HG02678 (cell line): Measurements from ENCODE around the gene SLC39A7.
A peak's percentile ranks its signal among the peaks of the same experiment; 100 is the strongest.

ENCODE experiments used
- ATAC-seq: cut with Tn5 transposase; IDR thresholded peaks from one replicate; pipeline ENCODE4 v1.9.1; 2021; ENCODE audit warnings: mild to moderate bottlenecking, moderate library complexity; ENCODE audit not compliant: unreplicated experiment

Gene SLC39A7

DNA sequence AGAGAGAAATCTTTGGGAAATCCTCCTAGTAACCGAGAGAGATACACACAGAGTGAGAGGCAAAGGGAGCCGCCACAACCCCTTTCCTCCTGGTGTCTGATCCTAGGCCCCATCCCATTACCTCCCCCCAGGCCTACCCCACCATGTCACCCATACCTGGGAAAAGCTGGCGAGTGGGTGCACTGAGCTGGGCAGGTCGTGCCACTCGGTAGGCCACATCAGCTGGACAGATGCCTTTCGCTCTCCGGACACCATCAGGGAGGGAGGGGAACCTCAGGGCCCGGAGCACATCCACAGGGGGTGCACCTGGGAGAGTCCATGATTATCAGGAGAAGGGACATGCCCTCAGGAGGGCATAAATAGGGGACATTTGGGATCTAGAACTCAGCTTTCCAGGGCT, 11.5 kb upstream of the SLC39A7 start:
- no peak for ATAC-seq

DNA sequence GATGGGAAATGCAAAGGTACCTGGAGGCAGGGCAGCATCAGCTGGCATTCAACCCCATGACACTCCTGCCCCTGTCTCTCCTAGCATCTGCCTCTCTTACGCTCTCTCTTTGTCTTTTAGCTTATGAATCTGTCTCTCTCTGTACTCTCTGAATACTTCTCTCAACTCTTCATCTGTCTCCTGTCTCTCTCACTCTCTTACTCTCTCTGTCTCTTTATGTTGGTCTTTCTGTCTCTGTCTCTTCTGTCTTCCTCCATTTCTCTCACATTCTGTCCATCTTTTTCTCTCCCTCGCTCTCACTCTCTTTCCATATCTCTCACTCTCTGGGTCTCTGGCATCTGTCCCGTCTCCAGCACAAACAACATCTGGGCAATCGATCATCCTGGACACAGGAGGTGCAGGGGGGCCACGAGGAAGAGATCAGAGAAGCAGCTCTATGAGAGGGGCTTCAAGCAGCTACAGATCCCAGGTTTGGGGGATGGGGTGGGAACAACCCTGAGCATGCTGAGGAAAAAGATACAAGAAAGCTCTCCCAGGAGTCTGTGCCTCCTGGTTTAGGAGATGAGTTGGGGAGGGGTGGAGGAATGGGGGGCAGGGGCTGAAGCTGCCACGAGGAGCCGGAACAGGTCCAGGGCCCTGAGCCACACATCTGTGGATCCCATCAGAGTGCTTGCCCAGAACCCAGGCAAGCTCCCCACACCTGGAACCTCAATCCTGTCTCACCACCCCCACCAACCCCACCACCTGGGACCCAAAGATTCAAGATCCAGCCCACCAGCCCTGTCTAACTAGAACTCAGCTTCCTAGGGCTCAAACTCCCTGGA, 10.8 kb upstream of the SLC39A7 start:
- ATAC-seq: no peak

DNA sequence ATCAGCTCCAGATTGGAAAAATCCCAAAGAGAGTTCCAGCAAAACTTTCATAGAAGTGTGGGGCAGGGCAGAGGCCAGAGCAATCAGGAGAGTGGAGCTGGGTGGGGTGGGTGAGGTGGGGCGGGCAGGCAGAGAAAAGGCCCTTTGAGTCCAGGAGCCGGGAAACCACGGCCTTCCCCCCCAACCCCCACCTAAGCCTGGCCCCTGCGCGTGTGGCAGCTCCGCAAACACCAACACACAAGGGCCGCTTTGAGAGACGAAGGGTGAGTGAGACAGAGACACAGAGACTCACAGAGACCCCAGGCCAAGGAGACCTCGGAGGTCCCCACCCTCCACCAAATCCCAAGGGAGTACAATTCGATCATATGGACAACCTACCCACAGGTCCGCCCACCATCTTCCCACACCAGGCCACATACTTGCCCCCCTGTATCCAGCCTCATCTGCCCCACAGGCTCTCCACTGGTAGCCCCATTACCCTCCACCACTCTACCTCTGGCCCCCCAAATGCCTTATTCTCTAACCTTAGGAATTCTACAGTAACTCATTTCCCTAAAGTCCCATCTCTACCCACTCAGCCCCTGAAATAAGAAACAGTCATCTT, 10.1 kb upstream of the SLC39A7 start:
- no peak for ATAC-seq

DNA sequence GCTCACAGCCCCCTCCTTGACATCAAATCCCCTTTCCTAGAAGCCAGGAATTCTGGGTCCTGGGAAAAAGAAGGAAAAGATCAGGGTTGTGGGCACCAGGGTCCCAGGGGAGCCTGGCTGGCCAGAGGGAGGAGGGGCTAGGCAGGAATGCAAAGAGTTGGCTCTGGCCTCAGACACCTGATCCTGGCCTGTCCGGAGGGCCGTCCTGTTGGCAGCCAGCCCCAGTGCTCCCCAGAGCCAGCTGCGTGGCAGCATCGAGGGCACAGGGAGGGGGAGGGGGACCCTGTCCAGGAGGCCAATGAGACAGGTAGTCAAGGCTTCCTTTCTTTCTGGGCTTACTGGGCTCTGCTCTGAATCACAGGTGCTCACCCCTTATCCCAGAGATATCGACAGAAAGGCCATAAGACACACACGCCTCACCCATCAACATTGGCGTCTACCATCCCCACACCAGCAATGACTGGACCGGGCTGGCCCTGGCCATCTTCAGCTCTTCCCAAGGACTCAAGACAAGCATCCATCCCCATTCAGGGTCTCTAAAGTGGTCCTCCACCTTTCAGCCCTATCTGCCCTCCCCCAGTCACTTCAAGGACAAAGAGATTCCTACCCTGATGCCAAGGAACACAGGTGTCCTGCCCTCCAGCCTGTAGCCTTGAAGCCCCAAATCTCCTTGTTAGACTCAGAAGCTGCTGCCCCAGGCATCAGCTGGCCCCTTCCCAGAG, 9.1 kb upstream of the SLC39A7 start:
- ATAC-seq: no peak

DNA sequence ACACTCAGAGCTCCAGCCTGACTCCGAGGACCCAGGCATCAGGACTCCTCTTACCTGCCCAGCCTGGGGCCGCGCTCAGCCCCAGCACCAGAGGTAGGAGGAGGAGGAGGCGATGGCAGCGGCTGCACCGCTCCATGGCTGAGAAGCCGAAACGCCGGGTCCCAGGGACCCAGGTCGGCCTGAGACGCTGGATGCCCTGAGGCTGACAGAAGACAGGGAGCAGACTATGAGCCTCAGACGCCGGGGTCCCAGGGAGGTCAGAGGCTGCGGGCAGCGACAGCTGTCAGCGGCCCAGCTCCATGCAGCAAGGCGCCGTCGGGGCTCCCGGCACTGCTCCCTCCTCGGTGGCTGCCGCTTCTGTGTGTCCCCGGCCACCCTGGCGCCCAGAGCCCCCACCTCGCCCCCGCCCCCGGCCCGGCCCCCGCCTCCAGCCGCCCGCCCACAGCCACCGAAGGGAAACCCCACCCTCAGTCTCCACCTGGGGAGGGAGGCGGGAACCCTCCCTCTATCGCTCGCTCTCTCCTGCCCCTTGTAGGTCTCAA, 8.5 kb upstream of the SLC39A7 start, which contains the start of gene COL11A2:
Gene COL11A2 (minus strand): TSS at position 363 of the 542 bp plus-strand sequence. CDS start 227 bp downstream, at position 136.
- ATAC-seq: no peak

DNA sequence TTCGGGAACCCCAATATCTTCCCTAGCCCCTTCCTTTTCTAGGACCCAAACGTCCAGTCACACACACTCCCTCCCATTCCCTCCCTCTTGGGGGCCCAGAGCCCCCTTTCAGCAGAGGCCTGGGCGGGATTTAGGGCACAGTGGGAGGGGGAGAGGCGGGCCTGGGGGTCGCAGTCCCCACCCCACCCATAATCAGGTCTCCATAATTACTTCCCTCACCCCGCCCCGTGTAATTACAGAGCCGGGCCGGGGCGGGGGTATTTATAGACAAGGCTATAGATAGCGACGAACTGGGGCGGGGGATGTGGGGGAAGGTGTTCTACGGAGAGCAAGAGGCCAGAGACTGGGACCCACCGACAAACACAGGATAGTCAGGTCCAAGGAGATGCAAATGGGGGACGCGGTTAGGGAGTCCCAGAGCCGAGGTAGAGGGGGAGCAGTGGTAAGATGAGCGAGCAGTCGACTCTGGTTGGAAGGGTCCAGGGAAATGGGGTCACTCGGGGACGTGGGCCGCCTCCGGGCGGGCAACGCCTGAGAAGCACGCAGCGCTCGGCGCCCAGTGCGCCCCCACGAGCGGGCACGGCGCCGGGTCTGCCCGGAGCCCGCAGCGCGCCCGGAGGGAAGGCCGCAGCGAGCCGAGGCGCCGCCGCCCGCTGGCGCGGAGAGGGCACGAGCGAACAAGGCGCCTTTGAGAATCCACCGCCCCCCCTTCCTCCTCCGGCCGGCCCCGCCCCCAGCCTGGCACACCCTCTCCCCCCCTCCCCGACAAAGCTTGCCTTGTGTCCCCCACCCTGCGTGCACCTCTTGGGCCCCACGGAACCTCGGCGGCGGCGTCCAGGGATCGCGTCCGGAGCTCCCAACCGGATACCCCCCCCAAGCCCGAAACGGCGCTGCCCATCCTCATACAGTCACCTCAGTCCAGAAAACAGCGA, 7.7 kb upstream of the SLC39A7 start:
- no peak for ATAC-seq

DNA sequence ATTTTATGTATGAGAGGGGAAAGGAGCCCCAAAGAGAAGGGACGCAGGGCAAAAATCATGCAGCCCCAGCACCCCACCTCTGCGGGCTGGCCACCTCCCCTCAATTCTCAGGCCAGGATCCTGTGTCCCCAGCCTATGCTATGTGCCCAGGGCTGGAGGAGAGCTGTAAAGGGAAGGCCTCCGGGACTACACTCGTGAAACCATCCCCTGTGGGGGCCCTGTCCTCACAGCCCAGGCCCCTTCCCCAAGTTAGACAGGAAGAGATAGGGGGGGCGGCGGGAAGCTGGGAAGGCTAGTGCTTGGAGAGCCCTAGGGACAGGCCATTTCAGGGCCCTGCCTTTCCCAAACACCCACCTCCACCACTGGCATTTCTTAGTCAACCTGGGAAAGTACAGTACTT, 7.0 kb upstream of the SLC39A7 start:
- no peak for ATAC-seq

DNA sequence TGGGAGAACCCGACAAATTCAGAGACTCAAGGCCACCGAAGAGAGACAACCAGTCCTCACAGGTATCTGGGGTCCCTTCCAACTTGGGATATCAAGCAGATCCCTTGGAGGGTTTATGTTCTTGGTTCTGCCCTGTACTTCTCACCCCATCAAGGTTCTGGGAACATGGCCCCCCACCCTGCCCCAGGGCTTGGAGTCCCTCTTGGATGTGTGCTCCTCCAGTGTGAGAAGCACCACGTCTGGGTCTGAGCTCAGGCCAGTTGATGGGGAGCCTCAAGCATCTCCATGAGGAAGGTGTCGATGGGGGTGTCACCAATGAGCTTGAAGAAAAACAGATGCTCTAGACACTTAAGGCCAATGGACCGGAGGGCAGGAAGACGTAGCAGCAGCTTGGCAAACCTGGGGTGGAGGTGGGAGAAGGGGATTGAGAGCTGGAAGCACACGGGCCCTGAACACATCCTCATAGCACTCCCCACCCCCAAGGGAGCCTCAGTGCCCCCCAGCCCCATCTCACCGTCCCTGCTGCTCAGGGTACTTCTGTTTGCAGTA, 6.2 kb upstream of the SLC39A7 start:
- ATAC-seq: no peak

DNA sequence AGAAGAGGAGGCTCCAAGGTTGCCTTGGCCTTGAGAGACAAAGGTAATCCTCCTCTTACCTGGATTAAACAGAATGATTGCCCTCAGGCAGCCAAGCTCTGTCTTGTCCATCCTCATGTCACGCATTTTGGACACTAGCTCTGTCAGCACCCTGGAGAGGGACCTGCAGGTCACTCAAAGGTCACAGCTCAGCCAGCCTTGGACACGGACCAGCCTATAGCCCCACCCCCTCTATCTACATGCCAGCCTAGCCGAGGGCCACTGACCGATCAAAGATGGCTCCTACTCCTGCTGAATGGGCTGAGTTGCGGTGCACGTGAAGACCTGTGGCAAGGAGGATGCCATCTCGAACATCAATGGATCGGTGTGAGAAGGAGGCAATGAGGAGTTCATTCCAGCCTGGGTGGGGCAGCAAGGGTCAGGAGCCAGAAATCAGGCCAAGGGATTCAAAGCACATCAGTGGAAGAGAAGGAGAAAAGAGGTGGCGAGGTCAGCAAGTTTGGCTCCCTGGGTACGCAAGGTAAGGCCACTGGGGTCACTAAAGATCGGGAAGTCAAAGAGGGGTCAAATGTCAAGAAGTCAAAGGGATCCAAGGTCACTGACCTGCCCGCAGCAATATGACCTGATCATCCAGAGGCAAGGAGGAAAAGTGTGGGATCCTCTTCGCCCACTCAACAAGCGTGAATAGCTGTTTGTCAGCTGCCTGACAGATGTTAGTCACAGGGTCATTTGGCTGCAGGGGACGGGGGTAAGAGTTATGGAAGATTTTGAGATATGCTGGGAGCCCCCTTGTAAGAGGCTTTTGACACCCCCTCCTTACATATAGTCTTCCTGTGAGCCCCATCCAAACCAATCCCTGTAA, 5.1 kb upstream of the SLC39A7 start:
- ATAC-seq: no peak

DNA sequence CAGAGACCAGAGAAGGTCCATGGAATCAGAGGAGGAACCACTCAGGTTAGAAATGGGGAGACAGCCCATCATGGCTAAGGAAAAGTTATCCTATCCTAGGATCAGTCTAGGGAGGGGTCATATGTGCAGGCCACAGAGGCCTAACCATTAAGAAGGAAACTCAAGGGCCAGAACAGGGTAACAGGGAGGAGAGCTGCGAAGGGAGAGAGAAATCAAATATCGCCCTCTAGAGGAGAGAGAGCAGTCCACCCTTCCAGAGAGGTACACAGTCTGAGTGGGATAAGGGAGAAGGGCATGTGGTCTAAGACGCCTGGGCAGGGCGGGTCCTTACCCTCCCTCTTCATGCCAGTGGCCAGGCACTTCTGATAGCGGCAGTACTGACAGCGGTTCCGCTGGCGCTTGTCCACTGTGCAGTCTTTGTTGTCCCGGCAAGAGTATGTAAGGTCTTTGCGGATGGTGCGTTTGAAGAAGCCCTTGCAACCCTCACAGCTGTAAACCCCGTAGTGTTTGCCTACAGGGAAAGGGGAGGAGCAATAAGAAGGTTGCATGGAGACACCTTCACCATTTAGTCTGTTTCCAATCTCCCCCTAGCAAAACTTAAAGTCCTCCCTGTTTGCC, 3.1 kb upstream of the SLC39A7 start:
- ATAC-seq: no peak

DNA sequence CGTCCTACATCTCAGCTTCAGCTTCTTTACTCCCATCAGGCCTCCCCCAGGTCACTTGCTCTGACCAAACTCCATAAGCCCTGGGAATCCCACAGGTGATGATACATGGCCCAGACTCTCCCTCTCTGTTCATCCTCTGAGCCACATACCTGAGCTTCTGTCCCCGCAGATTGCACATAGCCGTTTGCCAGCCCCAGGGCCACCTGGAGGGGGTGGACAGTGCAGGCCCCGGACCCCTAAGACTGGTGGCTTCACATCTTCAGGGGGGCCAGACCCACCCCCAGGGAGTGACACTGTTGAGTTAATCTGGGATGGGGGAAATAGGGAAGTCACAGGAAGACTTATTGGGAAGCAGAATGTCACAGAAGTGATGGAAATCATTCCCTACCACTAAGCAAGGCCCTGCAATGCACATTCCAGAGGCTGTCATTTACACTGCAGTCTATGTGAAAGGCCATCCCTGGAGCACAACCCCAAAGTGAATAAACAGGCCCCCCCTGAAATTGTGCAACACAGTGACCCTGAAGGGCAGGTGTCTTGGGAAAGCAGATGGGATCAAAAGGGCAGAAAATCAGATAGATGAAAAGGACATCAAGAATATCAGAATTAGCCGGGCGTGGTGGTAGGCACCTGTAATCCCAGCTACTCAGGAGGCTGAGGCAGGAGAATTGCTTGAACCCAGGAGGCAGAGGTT, 2.4 kb upstream of the SLC39A7 start:
- ATAC-seq: no peak

DNA sequence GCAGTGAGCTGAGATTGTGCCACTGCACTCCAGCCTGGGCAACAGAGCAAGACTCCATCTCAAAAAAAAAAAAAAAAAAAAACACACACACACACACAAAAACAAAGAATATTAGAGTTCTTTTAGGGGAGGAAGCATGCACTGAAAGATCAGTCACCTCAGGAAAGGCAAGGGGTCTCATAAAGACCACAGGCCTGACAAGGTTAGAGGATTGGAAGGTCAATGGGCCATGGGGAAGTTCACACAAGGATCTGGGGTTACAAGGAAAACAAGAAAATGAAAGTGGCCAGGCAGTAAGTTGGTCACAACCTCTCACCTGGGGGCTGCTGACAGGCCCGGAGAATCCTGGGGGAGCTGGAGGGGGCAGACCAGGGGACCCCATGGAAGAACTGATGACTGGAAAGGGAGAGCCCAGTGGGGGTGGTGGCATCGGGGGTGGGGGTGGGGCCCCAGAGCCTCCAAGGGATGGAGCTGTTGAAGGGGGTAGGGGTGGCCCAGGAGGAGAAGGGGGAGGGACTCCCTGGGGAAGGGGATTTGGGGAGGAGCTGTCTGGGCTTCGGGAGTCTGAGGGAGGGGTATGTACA, 1.7 kb upstream of the SLC39A7 start:
- no peak for ATAC-seq

DNA sequence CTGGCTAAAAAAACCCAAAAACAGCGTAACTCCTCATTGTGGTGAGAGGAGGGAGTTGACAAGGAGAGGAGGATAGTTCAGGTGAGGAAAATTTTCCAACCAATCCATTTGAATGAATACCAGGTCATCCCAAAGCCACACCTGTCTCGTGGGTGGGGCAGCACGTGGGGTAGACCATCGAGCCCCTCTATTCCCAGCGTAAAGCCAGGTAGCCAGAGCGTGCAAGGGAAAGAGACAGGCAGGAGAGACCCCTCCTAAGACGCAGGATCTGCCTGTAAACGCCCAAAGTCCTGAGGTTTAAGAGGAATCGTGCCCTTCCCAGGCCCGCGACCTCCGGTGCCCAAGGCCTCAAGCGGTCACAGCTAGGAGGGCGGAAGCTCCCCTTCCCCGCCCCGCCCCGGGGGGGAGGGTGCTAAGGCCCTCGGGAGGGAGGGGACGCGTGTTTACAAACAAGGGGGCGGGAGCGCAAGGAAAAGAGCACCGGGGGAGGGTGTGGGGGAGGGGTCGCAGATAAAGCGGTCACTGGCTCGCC, 914 bp upstream of the SLC39A7 start:
- ATAC-seq: peak; percentile 21

DNA sequence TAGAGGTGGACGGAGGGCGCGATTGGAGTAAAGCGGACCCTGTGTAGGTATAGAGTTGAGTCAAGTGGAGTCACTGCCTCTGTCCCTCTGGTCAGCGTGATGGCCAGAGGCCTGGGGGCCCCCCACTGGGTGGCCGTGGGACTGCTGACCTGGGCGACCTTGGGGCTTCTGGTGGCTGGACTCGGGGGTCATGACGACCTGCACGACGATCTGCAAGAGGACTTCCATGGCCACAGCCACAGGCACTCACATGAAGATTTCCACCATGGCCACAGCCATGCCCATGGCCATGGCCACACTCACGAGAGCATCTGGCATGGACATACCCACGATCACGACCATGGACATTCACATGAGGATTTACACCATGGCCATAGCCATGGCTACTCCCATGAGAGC, 479 bp downstream of the SLC39A7 start:
- ATAC-seq: no peak

DNA sequence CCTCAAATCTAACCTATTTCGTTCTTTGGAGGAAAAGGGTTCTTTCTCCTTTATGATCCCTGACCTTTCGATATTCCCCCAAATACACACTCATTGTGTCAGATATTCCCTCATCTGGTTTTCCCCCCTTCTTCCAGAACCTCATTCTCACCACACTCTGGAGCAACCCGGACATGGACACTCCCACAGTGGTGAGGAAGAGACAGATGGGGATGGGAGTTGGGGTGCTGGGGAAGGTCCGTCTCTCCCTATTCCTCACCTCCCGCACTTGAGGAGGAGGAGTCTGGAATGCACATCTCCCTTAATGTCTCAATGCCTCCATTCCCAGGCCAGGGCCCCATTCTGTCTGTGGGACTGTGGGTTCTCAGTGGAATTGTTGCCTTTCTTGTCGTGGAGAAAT, 1.3 kb downstream of the SLC39A7 start:
- ATAC-seq: no peak

DNA sequence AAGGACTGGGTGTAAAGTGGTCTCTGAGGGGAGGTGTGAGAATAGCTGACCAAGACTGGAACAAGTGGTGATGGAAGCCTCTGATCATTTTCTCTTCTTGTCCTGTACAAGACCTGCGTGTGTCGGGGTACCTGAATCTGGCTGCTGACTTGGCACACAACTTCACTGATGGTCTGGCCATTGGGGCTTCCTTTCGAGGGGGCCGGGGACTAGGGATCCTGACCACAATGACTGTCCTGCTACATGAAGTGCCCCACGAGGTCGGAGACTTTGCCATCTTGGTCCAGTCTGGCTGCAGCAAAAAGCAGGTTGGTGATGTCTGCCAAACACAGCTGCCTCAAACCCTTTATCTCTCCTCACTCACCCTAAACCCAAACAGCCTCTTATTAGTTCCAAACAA, 2.1 kb downstream of the SLC39A7 start:
- no peak for ATAC-seq

DNA sequence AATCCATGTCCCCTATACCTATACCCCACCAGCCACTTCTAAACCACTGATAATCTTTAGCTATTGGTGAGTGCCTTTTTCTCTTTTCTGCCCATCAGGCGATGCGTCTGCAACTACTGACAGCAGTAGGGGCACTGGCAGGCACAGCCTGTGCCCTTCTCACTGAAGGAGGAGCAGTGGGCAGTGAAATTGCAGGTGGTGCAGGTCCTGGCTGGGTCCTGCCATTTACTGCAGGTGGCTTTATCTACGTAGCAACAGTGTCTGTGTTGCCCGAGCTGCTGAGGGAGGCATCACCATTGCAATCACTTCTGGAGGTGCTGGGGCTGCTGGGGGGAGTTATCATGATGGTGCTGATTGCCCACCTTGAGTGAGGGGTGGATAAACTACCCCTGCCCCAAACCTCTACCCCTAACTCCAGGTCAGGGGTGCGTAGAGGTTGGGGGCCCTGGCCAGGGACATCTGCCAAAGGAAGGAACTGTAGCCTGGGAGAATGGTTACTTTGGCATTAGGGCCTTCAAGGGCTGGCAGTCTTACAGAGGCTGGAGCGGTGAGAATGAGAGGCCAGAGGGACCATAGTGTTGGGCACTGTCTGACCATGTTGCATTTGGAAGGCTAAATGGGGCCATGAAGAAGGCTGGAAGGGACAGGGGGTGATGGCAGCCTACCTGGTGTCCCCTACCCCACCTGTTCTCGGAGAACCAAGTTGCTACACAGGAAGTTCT, 2.9 kb downstream of the SLC39A7 start:
- ATAC-seq: no peak
